Activated CD8-positive, alpha-beta T cell treated with anti-CD3 and anti-CD28 coated beads for 36 hours (primary cell): ENCODE data around the gene RBX1. TPM values are rescaled to one million over a fixed set of nuclear protein-coding genes. Genes with fewer than 3 reads are reported as not detected.
A peak's percentile ranks its signal among the peaks of the same experiment; 100 is the strongest.

Experiments
- ATAC-seq: fragments of 200-7000 bp; cut with Tn5 transposase; one replicate; pipeline ENCODE4 v1.10.0; 2021; ENCODE audit warnings: mild to moderate bottlenecking, moderate library complexity
- CTCF ChIA-PET: fragments of 350-600 bp; sonication (Branson Sonifier 250); formaldehyde crosslinking; loops from one replicate; lab custom pipeline; 2021; ENCODE audit warnings: antibody characterized with exemption; lab: Charles Lee
- POLR2A ChIA-PET: fragments of 350-600 bp; sonication (Branson Sonifier 250); formaldehyde crosslinking; loops from one replicate; lab custom pipeline; 2021; ENCODE audit warnings: antibody characterized with exemption; lab: Charles Lee
- DNase-seq: peaks from one replicate; pipeline ENCODE4 v3.0.0-alpha.2; 2020
- H3K27ac Mint-ChIP-seq: one replicate; pipeline ENCODE4 v1.8.0; 2021; ENCODE audit warnings: mild to moderate bottlenecking, mixed read lengths
- H3K27me3 Mint-ChIP-seq: one replicate; pipeline ENCODE4 v1.8.0; 2021; ENCODE audit warnings: mixed read lengths
- H3K36me3 Mint-ChIP-seq: one replicate; pipeline ENCODE4 v1.8.0; 2021; ENCODE audit warnings: low read depth, mixed read lengths
- H3K4me1 Mint-ChIP-seq: one replicate; pipeline ENCODE4 v1.8.0; 2021; ENCODE audit warnings: low read depth, mixed read lengths
- H3K4me3 Mint-ChIP-seq: one replicate; pipeline ENCODE4 v1.8.0; 2021; ENCODE audit warnings: mild to moderate bottlenecking, moderate library complexity, mixed read lengths
- H3K9me3 Mint-ChIP-seq: one replicate; pipeline ENCODE4 v1.8.0; 2021; ENCODE audit warnings: mixed read lengths
- intact Hi-C: fragments of 100-400 bp; cut with micrococcal nuclease; formaldehyde crosslinking; loops from one replicate; pipeline ENCODE4 v1.10.0; 2022
- total RNA-seq, 2 experiments: library from RNA; stranded (reverse); gene quantifications; one replicate each; pipeline ENCODE4 v1.2.3, GENCODE V29; 2021
- TF ChIP-seq, protein P1 (sequence below): fragments of 200-600 bp; IDR thresholded peaks from one replicate; pipeline ENCODE4 v1.8.0; 2022; ENCODE audit warnings: antibody characterized with exemption, mild to moderate bottlenecking

RBX1 gene
- total RNA-seq, 2 experiments from 2014 or later = 90.4 to 92.8 TPM

DNA sequence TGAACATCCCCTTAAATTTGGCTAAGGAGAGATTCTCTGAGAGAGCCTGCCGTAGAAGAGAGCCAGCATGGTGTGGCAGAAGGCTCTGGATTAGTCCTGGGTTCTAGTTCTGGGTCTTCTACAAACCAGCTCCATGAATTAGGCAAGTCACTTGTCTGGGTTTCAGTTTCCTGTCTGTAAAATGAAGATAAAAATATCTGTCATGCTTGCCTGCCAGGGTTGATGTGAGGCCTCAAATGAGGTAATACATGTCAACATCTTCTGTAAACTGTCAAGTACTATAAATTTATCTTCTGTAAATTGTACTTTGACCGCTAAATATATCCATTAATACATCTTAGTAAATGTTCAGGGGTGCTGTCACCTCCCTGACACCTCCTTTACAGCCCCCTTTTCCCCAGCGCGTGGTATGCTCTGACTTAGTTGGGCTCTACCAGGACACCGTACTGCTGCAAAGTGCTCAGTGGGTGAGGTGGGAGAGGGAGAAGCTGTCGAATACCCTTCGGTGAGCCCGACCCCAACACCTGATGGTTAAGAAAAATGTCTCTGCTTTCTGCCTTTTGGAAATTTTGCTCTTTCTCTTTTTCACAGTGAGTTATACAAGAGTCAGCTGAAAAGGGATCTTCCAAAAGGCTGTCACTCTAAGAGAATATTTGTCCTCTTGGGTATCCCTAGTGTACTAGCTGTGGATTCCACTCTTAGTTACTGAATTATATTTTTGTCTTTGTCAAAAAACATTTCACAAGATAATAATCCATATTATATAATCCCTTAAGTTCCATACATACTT lies 15.0 kb downstream of the RBX1 start:
- Mint-ChIP-seq H3K36me3 (peaks cover 42% of the 10 kb centered on the region), H3K4me3 (no peak overlapping the region), H3K9me3 (no peaks in the 10 kb centered on the region), H3K27me3 (no peaks in the 10 kb centered on the region), H3K27ac (no peak overlapping the region), H3K4me1 (peaks cover 9% of the 10 kb centered on the region)
- intact Hi-C loops = no loop called here
- TF ChIP-seq, protein P1, sequence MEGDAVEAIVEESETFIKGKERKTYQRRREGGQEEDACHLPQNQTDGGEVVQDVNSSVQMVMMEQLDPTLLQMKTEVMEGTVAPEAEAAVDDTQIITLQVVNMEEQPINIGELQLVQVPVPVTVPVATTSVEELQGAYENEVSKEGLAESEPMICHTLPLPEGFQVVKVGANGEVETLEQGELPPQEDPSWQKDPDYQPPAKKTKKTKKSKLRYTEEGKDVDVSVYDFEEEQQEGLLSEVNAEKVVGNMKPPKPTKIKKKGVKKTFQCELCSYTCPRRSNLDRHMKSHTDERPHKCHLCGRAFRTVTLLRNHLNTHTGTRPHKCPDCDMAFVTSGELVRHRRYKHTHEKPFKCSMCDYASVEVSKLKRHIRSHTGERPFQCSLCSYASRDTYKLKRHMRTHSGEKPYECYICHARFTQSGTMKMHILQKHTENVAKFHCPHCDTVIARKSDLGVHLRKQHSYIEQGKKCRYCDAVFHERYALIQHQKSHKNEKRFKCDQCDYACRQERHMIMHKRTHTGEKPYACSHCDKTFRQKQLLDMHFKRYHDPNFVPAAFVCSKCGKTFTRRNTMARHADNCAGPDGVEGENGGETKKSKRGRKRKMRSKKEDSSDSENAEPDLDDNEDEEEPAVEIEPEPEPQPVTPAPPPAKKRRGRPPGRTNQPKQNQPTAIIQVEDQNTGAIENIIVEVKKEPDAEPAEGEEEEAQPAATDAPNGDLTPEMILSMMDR = no peak
- no peak for ATAC-seq
- DNase-seq = no peak
- ChIA-PET CTCF (interaction anchor here (0.8 to 1.0 kb wide), 2 partner anchors 44 to 271 kb away, joined by 3 to 4 read pairs; no protein-coding TSS in a partner anchor), POLR2A (interaction anchor here (0.6 to 1.5 kb wide), 3 partner anchors 14 to 63 kb away, joined by 3 read pairs; no protein-coding TSS in a partner anchor)

DNA sequence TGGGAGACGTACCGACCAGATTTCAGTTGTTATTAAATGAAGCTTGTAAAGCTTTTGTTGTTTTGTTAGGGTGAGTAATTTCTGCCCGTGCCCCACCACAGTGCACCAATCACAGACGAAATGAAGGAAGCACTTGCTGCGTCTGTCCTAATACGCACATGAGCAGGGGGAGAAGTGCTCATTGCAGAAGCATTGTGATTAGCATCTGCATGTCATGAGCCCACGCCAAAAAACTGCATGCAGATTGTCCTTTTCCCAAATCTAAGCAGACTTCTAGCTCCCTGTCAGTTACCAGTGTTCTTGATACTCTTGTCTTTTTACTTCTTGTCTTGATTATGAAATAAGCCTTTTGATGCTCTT lies 15.5 kb downstream of the RBX1 start:
- intact Hi-C loops = no loop called here
- no peak for ATAC-seq
- no peak for DNase-seq
- Mint-ChIP-seq H3K36me3 (peaks cover 40% of the 10 kb centered on the region), H3K9me3 (no peaks in the 10 kb centered on the region), H3K4me1 (peaks cover 9% of the 10 kb centered on the region), H3K4me3 (no peak overlapping the region), H3K27ac (peak overlapping the region; percentile 7), H3K27me3 (no peaks in the 10 kb centered on the region)
- ChIA-PET POLR2A (interaction anchor here (0.6 to 0.9 kb wide), 2 partner anchors 15 to 62 kb away, joined by 3 read pairs; no protein-coding TSS in a partner anchor), CTCF (interaction anchor here (0.8 to 1.0 kb wide), 2 partner anchors 44 to 270 kb away, joined by 3 to 4 read pairs; no protein-coding TSS in a partner anchor)
- TF ChIP-seq, protein P1 = no peak

DNA sequence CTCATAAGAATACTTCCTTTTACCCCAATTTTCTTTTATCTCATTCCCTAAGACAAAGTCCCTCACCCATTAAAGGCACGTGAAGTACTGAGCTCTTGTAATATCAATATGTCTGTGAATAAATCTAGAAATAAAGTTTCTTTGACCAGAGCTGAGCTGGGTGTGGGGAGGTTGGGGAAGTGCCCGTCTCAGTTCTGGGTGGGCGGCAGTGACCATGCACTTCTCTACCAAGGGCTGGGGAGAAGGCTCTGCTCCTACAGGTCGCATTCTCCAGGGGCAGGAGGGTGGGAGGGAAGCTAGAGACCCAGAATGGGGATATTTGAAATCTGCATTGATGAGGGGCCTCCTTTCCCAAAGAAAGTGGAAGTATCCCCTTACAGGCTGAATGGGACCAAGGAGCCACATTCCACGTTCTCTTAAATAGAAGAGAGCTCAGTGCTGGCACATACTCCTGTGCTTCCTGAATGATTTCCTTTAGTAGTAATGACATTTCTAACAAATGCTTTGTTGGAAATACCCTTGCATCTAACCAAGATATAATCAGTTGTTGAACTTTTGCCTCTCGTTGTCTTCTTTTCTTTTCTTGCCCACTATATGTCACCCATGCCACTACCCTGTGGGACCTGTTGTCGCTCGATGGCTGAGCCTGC lies 16.1 kb downstream of the RBX1 start:
- ChIA-PET CTCF (interaction anchor here (0.8 to 1.0 kb wide), 2 partner anchors 45 to 270 kb away, joined by 3 to 4 read pairs; no protein-coding TSS in a partner anchor), POLR2A (no interaction called here)
- Mint-ChIP-seq H3K27me3 (no peaks in the 10 kb centered on the region), H3K36me3 (peaks cover 39% of the 10 kb centered on the region), H3K9me3 (no peaks in the 10 kb centered on the region), H3K4me1 (peaks cover 9% of the 10 kb centered on the region), H3K4me3 (no peak overlapping the region), H3K27ac (no peak overlapping the region)
- no peak for DNase-seq
- ATAC-seq = no peak
- TF ChIP-seq, protein P1 = no peak
- intact Hi-C loops = no loop called here

DNA sequence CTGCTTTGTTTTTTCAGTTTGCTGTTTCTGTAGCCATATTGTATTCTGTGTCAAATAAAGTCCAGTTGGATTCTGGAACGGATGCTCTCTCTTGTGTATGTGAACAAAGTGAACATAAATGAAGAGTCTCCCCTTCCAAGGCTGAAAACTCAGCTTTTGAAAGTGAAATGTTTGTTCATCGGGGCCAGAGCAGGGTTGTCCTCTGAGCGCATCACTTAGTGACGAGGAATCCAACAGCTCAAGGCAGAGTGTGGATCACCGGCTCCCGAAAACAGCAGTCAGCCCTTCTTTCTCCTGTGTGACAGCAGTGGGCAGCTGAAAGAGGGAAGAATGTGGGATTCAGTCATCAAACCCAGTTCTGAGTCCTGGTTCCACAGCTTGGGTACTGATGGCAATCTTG lies 21.4 kb downstream of the RBX1 start:
- no peaks in the 10 kb centered on the region for H3K9me3 Mint-ChIP-seq
- no peaks in the 10 kb centered on the region for H3K27me3 Mint-ChIP-seq
- DNase-seq = no peak
- intact Hi-C loops = no loop called here
- ChIA-PET CTCF (interaction anchor here (0.8 to 1.7 kb wide), 3 partner anchors 15 to 58 kb away, joined by 3 to 5 read pairs (median 3); no protein-coding TSS in a partner anchor), POLR2A (interaction anchor here (0.7 to 1.5 kb wide), 5 partner anchors 10 to 262 kb away, joined by 3 to 7 read pairs (median 3); no protein-coding TSS in a partner anchor)
- H3K4me1 Mint-ChIP-seq = peaks cover 4% of the 10 kb centered on the region
- ATAC-seq = no peak
- no peak overlapping the region for H3K27ac Mint-ChIP-seq
- TF ChIP-seq, protein P1 = no peak
- peaks cover 18% of the 10 kb centered on the region for H3K36me3 Mint-ChIP-seq
- H3K4me3 Mint-ChIP-seq = no peak overlapping the region
